GM21619 (cell line): ENCODE results near the gene MYL4.
"Not testable (repeated sequence)": the region's sequence is repeated elsewhere in the genome, so short reads cannot be mapped to it uniquely, and the experiment has no call there.

Experiments used
- ATAC-seq: cut with Tn5 transposase; IDR thresholded peaks from one replicate; pipeline ENCODE4 v1.9.1; 2021; ENCODE audit not compliant: unreplicated experiment

The MYL4 gene

GRCh38 chr17:47208744-47209488 lies at the start of gene MYL4:
Gene MYL4, plus strand, starts transcription at chr17:47209348. Its CDS starts 75 bp downstream, at chr17:47209423.
- ATAC-seq: no peak

- no peak for ATAC-seq
These were observed 47.0 kb upstream of the MYL4 start for GRCh38 chr17:47162013-47162622.

GRCh38 chr17:47164263-47164662 lies 44.9 kb upstream of the MYL4 start:
- ATAC-seq: no peak

GRCh38 chr17:47165137-47165536 lies 44.0 kb upstream of the MYL4 start:
- ATAC-seq: no peak

- not testable (repeated sequence) for ATAC-seq
These were observed 42.3 kb upstream of the MYL4 start for GRCh38 chr17:47166854-47167253.

- not testable (repeated sequence) for ATAC-seq
These were observed 40.3 kb upstream of the MYL4 start for GRCh38 chr17:47168896-47169295.

GRCh38 chr17:47170710-47171109 lies 38.4 kb upstream of the MYL4 start:
- no peak for ATAC-seq

GRCh38 chr17:47172696-47173565 lies 36.2 kb upstream of the MYL4 start:
- ATAC-seq: no peak

- ATAC-seq: not testable (repeated sequence)
These were observed 34.3 kb upstream of the MYL4 start for GRCh38 chr17:47174823-47175222.

GRCh38 chr17:47176389-47176826 lies 32.7 kb upstream of the MYL4 start:
- no peak for ATAC-seq

- no peak for ATAC-seq
These were observed 31.9 kb upstream of the MYL4 start for GRCh38 chr17:47177261-47177660.

GRCh38 chr17:47179141-47179540 lies 30.0 kb upstream of the MYL4 start:
- ATAC-seq: no peak

- no peak for ATAC-seq
These were observed 28.8 kb upstream of the MYL4 start for GRCh38 chr17:47180337-47180736.

GRCh38 chr17:47180988-47181387 lies 28.2 kb upstream of the MYL4 start:
- ATAC-seq: not testable (repeated sequence)

- no peak for ATAC-seq
These were observed 24.5 kb upstream of the MYL4 start for GRCh38 chr17:47184681-47185080.

GRCh38 chr17:47188271-47188875 lies 20.8 kb upstream of the MYL4 start:
- no peak for ATAC-seq

GRCh38 chr17:47188876-47189731 lies 20.0 kb upstream of the MYL4 start, which contains the start of gene CDC27:
Gene CDC27, minus strand, starts transcription at chr17:47189295. Its CDS starts 123 bp downstream, at chr17:47189172.
- ATAC-seq: peak; percentile 90

GRCh38 chr17:47189732-47190237 lies 19.4 kb upstream of the MYL4 start:
- ATAC-seq: no peak

- ATAC-seq: no peak
These were observed 18.9 kb upstream of the MYL4 start for GRCh38 chr17:47190243-47190642.

GRCh38 chr17:47190770-47191169 lies 18.4 kb upstream of the MYL4 start:
- ATAC-seq: no peak
